Left kidney (tissue), 2 donors: ENCODE data around the gene TARS3. TPM values are rescaled to one million over a fixed set of nuclear protein-coding genes. Genes with fewer than 3 reads are reported as not detected.

Experiments used
- DNase-seq: peaks from one replicate; pipeline ENCODE4 v3.0.0-alpha.2; 2013
- polyA plus RNA-seq: library from polyadenylated mRNA; unstranded; fragments of 120-200 nt; gene quantifications from one replicate; pipeline ENCODE4 v1.2.1, GENCODE V29; 2013; ENCODE audit not compliant: insufficient read length

The TARS3 gene
- polyA plus RNA-seq, 1 donor = 24.3 TPM

DNA sequence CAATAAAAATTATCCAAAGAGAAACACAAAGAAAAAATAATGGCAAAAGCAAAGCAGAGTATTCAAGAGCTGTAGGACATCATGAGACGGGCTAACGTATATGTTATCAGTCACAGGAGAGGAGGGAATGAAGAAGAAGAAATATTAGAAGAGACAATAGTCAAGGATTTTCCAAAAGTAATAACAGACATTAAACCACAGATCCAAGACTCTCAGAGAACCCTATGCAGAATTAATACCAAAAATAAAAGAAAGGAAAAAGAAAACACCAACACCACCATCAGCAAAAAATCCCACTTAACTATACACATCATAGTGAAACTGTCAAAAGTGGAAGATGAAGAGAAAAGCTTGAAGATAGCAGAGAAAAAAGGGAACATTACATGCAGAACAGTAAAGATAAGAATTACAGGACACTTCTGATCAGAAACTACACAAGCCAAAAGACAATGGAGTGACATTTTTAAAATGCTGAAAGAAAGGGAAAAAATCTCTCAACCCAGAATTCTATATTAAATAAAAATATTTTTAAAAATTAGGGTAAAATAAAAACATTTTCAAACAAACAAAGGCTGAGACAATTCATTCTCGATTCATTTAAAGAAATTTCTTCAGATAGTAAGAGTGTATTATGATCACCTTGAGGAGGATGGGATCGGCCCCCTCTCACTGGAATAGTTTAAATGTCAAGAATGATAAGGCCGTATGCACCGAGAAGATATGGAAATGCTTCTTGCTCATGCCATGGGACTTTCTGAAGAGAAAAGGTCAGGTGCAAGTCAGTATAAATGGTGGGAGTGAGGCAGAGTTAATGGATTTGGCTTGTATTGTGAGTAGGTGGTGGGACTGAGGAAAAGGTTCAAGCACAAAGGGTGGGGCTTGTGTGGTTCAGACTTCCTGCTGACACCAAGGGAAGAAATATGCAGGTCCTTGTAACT is 100.6 kb downstream of the TARS3 start:
- DNase-seq = no peak

DNA sequence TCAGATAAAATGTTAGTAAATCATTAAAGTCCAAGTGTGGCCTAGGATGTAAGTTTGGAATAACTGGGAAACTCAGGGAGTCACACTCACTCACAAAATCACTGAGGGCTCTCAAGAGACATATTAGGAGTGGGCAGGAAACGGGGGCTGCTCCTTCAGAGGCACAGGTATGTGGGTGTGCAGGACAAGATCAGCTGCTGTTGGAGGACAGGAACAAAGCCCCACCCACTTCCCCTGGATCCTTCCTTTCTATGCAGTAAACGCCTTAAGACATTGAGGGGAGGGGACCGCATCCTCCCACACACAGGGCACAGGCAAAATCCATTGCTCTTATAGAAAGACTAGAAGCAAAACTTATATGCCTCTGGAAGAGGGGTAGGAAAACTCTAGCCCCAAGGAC is 102.3 kb downstream of the TARS3 start:
- no peak for DNase-seq

- no peak for DNase-seq
Measured at GRCh38 chr15:101620671-101621070, 103.6 kb downstream of the TARS3 start.

GRCh38 chr15:101619615-101619865 is 104.7 kb downstream of the TARS3 start:
- DNase-seq = no peak

DNA sequence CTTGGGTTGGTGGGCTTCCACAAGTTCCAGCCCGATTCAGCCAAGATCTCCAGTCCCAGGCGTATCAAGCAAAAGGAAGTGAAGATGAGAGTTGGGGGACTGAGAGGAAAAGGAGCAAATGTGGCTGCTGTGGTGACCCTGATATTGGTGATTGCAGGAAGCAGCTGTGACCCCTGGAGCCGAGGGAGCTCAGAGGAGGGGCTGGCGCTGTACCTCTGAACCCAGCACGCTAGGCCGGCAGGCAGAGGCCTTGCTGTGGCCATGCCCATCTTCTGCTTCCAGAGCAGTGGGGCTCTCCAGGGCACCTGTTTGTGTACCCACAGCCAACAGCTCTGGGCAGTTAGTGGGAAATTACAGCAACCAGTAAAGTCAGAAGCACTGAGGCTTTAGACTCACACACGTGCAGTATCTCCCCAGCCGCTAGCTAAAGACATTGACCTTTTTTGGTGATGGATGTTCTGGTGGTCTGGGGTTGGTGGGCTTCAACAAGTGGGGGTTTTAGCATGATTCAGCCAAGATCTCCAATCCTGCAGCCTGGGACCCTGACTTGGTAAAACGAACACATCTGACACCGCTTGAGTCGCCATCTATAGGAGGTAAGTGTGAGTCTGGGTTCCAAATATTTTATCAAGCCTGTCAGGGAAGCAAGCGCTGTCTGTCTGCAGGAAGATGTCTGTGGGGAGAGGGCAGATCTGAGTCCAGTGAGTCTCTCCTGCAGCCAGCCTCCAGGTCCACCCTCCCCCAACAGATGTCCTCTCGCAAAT is 105.2 kb downstream of the TARS3 start:
- no peak for DNase-seq

GRCh38 chr15:101618076-101618475 is 106.2 kb downstream of the TARS3 start:
- no peak for DNase-seq

GRCh38 chr15:101617390-101617965 is 106.8 kb downstream of the TARS3 start:
- no peak for DNase-seq

DNA sequence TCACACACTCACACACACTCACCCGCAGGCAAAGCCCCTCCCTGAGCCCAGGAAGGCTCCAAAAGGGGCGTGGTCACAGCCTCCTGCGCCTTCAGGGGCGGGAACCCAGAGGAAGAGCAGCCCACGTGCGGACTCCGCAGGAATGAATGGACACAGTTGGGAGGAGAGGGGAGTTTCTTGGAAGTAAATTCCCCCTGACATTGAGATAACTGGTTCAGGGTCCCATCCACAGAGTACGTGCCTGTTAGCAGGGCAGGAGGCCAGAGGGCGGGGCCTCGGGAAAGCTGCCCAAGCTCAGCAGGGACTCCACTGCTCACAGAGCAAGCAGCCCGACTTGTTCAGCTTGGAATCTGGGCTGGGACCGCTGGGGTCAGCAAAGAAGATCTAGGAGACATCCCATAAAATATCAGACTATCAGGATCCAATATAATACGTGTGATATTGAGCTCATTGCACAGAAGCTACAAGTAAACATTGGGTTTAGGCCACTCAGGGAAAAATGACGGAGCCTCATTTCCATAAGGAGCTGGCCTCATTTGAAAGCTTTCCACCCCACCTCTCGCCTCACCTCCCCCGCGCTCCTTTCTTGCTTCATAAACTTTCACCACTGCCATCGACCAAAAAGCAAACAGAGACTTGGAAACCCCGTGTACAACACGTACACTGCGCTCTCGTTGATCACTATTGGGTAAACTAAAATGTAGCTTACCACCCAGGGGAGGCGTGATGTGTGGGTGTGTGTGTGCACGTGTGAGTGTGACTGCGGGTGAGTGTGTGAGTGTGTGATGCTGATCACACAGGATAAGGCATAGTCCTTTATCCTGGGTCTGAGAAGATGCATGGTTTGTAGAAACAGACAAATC is 108.1 kb downstream of the TARS3 start:
- peak; percentile 65 for DNase-seq

- DNase-seq = no peak
Measured at GRCh38 chr15:101615414-101615985, 108.8 kb downstream of the TARS3 start.

DNA sequence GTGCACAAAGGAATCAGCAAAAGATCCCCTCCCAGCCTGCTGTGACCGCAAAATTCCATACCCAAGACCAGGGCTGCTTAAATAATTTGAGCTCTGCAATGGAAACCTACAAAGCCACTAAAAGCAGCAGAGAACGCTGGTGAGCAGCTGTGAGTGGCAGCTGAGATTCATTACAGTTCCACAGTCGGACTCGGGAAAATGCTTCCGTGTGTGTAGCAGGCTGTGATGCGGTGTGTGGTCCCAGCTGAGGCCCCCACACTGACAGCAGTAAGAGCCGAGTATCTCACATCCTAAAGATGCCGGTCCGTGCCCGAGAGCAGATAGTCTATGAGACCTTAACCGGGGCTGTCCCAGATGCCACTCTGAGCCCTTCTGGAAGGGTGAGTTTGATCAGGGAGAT is 109.5 kb downstream of the TARS3 start:
- no peak for DNase-seq

GRCh38 chr15:101614001-101614585 is 110.2 kb downstream of the TARS3 start:
- no peak for DNase-seq

GRCh38 chr15:101613130-101614000 is 110.9 kb downstream of the TARS3 start:
- DNase-seq = peak; percentile 76

DNA sequence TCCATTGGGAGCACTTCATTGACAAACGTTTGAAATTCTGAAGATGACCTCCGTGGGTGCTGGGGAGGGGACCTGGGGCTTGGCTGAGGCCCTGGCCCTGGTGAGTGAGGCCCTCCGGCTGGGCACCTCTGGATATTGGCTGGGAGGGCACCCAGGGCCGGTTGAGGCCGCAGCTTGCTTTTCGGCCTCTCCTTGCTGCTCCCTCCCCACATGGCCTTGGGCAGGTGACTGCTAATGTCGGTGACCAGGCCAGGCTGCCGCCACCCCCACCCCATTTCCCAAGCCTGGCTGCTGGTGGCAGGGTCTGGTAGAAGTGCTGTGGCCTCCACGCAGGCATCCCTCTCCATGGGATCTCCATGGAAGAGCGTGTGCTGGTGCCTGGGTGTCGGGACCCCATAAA is 111.6 kb downstream of the TARS3 start:
- no peak for DNase-seq

DNA sequence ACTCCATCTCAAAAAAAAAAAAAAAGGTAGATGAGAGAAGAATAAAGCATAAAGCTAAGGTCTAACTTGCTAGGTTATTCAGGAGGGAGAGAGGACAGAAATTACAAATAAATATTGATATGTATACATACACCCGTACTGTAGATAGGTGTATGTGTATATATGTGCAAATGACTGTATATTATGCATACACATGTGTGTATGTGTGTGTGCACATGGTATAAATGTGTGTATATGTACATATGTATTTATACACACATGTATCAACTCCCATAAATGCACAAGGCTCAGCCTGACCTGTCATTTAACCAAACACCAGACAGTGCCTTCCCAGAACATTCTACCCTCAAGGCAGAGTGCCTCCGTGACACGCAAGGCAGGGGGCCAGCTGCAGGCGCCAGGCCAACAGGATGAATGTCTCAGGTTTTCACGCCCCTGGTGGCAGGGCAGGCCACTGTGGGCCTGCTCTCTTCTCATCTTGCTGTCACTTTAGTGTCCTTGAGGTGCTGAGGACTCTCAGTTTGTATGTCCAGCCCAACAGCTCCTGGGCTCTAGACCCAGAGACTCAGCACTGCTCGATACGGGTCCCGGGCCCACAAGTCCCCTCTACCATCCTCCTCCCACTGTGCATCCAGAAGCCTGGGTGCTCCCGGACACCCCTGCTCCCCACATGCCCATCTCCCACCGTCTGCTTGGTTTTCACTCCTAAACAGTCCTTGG is 112.5 kb downstream of the TARS3 start:
- DNase-seq = no peak

DNA sequence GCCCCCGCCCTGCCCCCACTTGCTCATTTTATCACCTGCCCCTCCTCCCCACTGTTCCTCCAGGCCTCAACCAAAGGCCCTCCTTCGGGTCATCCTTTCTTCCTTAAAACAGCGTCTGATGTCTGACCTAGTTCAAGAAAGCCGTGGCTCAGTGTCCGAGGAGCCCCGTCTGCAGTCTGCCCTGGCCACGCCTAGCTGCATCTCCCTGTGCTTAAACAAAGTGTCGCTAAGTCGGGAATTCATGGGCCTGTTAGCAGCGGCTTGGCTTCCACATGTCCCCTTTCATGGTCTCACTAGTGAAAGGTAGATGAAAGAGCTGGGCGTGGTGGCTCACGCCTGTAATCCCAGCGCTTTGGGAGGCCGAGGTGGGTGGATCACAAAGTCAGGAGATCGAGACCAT is 113.3 kb downstream of the TARS3 start:
- no peak for DNase-seq

DNA sequence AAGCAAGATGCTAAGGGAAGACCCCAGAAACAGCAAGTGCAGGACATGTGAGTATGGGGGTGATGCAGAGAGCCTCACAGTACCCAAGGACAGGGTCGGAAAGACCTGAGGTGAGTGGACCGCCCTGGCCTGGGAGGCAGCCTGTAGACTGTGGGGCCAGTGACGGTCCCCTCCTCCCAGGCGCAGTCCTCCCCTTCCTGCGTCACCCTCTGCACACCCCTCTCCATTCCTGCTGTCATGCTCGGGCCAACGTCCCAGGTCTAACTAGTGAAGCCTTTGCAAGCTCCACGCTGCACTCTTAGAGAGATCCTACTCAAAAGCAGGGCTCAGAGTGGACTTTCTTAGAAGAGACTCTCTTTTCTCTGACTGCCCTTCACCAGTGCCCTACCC is 113.7 kb downstream of the TARS3 start:
- DNase-seq = no peak

- no peak for DNase-seq
Measured at GRCh38 chr15:101609742-101610610, 114.3 kb downstream of the TARS3 start.

GRCh38 chr15:101608201-101608600 is 116.1 kb downstream of the TARS3 start:
- no peak for DNase-seq

- DNase-seq = no peak
Measured at GRCh38 chr15:101607108-101607507, 117.2 kb downstream of the TARS3 start.
